ENCODE measurements around the gene TEDC2. TPM values are rescaled to one million over a fixed set of nuclear protein-coding genes. Genes with fewer than 3 reads are reported as not detected.
A peak's percentile ranks its signal among the peaks of the same experiment; 100 is the strongest.

The TEDC2 gene
- total RNA-seq, 3 donors from 2014 or later (not counting 1 experiment from before 2014, with no cell fraction given), result 0.47 to 2.2 (median 0.55) TPM

GRCh38 chr16:2505695-2506094 lies 45.8 kb downstream of the TEDC2 start:
- H3K4me3 Mint-ChIP-seq, result no peak overlapping the region
- DNase-seq, result no peak
- H3K36me3 ChIP-seq (ENCODE audit: control insufficient read depth, insufficient read depth, low read length), result no peaks in the 10 kb centered on the region
- H3K9me3 Mint-ChIP-seq, result no peaks in the 10 kb centered on the region
- TF ChIP-seq CTCF (IDR thresholded peaks at IDR 0.05), result no peak
- no peaks in the 10 kb centered on the region for H3K27me3 Mint-ChIP-seq (ENCODE audit: low read depth in 2 of 2)
- no peak overlapping the region for H3K4me3 ChIP-seq (ENCODE audit: low read length)
- H3K36me3 Mint-ChIP-seq, result no peaks in the 10 kb centered on the region
- no peaks in the 10 kb centered on the region for H3K27me3 ChIP-seq (ENCODE audit: control insufficient read depth, insufficient read depth, low read length)
- WGBS (ENCODE audit: insufficient coverage), result 94% methylated on average over 14 of the region's 14 CpGs
- no peak overlapping the region for H3K27ac Mint-ChIP-seq
- no peak for ATAC-seq
- no peaks in the 10 kb centered on the region for H3K9me3 ChIP-seq (ENCODE audit: control insufficient read depth, insufficient read depth, low read length)
- peaks cover 52% of the 10 kb centered on the region for H3K4me1 ChIP-seq (ENCODE audit: control insufficient read depth, insufficient read depth, low read length)
- peaks cover 7 to 18% of the 10 kb centered on the region in 2 donors for H3K4me1 Mint-ChIP-seq
- intact Hi-C loops (cut with micrococcal nuclease), result no loop called here
- no peak overlapping the region for H3K27ac ChIP-seq (ENCODE audit: low read length)

- no peaks in the 10 kb centered on the region for H3K36me3 ChIP-seq (ENCODE audit: control insufficient read depth, insufficient read depth, low read length)
- DNase-seq (no peak), ATAC-seq (peak; percentile 30 to 40 (median 36))
- H3K9me3 ChIP-seq (ENCODE audit: control insufficient read depth, insufficient read depth, low read length), result no peaks in the 10 kb centered on the region
- H3K4me3 Mint-ChIP-seq, result no peak overlapping the region
- peaks cover 0 to 3% of the 10 kb centered on the region in 2 donors for H3K27me3 Mint-ChIP-seq (ENCODE audit: low read depth in 2 of 2)
- no peaks in the 10 kb centered on the region for H3K36me3 Mint-ChIP-seq
- H3K9me3 Mint-ChIP-seq, result no peaks in the 10 kb centered on the region
- H3K4me1 ChIP-seq (ENCODE audit: control insufficient read depth, insufficient read depth, low read length), result peaks cover 42% of the 10 kb centered on the region
- H3K4me3 ChIP-seq (ENCODE audit: low read length), result no peak overlapping the region
- intact Hi-C loops (cut with micrococcal nuclease), result no loop called here
- peak overlapping the region; percentile 59 for H3K27ac ChIP-seq (ENCODE audit: low read length)
- no peak for TF ChIP-seq CTCF (IDR thresholded peaks at IDR 0.05)
- peak overlapping the region in 1 of 2 donors; percentile 50 for H3K27ac Mint-ChIP-seq
- H3K27me3 ChIP-seq (ENCODE audit: control insufficient read depth, insufficient read depth, low read length), result no peaks in the 10 kb centered on the region
- 26% methylated on average over 14 of the region's 14 CpGs for WGBS (ENCODE audit: insufficient coverage)
- H3K4me1 Mint-ChIP-seq, result peaks cover 9 to 24% of the 10 kb centered on the region in 2 donors
These were observed 47.2 kb downstream of the TEDC2 start for GRCh38 chr16:2507052-2507659.

DNA sequence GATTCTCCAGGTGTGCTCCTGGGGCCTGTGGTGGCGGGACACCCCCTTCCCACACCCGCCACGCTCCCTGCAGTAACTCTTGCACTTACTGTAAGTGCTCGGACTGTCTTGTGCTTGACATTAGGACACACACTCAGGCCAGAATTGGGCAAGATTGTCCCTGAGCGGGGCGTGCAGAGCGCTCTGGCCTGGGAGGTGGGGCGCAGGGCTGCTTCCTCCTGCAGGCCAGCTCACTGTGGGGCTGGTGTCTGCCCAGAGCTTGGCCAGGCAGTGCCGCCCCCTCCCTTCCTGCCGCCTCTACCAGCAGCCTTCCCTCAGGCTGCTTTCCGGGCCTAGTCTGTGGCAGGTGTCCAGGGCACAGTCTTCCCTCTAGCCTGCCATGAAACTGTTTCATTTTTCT lies 47.8 kb downstream of the TEDC2 start:
- peak overlapping the region; percentile 59 for H3K27ac ChIP-seq (ENCODE audit: low read length)

More for the DNA sequence above, 47.8 kb downstream of the TEDC2 start:
- intact Hi-C loops (cut with micrococcal nuclease), result no loop called here
- no peaks in the 10 kb centered on the region for H3K36me3 Mint-ChIP-seq
- ATAC-seq, result peak in 1 of 3 donors; percentile 53
- no peaks in the 10 kb centered on the region for H3K27me3 ChIP-seq (ENCODE audit: control insufficient read depth, insufficient read depth, low read length)
- H3K9me3 ChIP-seq (ENCODE audit: control insufficient read depth, insufficient read depth, low read length), result no peaks in the 10 kb centered on the region
- H3K27ac Mint-ChIP-seq, result peak overlapping the region in 1 of 2 donors; percentile 1
- no peaks in the 10 kb centered on the region for H3K36me3 ChIP-seq (ENCODE audit: control insufficient read depth, insufficient read depth, low read length)
- TF ChIP-seq CTCF (IDR thresholded peaks at IDR 0.05), result no peak
- H3K4me3 ChIP-seq (ENCODE audit: low read length), result no peak overlapping the region
- 60% methylated on average over 11 of the region's 11 CpGs for WGBS (ENCODE audit: insufficient coverage)
- H3K9me3 Mint-ChIP-seq, result no peaks in the 10 kb centered on the region
- H3K4me3 Mint-ChIP-seq, result no peak overlapping the region
- peaks cover 14 to 29% of the 10 kb centered on the region in 2 donors for H3K4me1 Mint-ChIP-seq
- peaks cover 47% of the 10 kb centered on the region for H3K4me1 ChIP-seq (ENCODE audit: control insufficient read depth, insufficient read depth, low read length)
- peaks cover 0 to 4% of the 10 kb centered on the region in 2 donors for H3K27me3 Mint-ChIP-seq (ENCODE audit: low read depth in 2 of 2)
- no peak for DNase-seq
